GM20000 (cell line): ENCODE results near the gene ILDR1.
A peak's percentile ranks its signal among the peaks of the same experiment; 100 is the strongest.

Experiments
- DNase-seq: peaks from one replicate; pipeline ENCODE4 v3.0.0; 2012; ENCODE audit warnings: low spot score
- CTCF ChIP-seq: IDR thresholded peaks from 2 replicates; pipeline ENCODE4 v1.5.1; 2012; ENCODE audit warnings: mild to moderate bottlenecking, control low read depth; ENCODE audit errors: extremely low read depth, missing control alignments

The ILDR1 gene

GRCh38 chr3:121999931-122000330 lies 22.1 kb downstream of the ILDR1 start:
- no peak for DNase-seq
- TF ChIP-seq CTCF = no peak

GRCh38 chr3:121998611-121999473 lies 23.2 kb downstream of the ILDR1 start:
- no peak for TF ChIP-seq CTCF
- no peak for DNase-seq

- TF ChIP-seq CTCF = no peak
- no peak for DNase-seq
These were observed 23.9 kb downstream of the ILDR1 start for GRCh38 chr3:121998030-121998580.

- TF ChIP-seq CTCF = no peak
- no peak for DNase-seq
These were observed 24.7 kb downstream of the ILDR1 start for GRCh38 chr3:121997372-121997771.

- no peak for TF ChIP-seq CTCF
- DNase-seq = no peak
These were observed 25.6 kb downstream of the ILDR1 start for GRCh38 chr3:121996441-121996840.

GRCh38 chr3:121995161-121996137 lies 26.6 kb downstream of the ILDR1 start:
- peak; percentile 61 for DNase-seq
- TF ChIP-seq CTCF = peak; percentile 43
